HG03045 (cell line): ENCODE data around the gene NFKB1.
"Not testable (repeated sequence)": the region's sequence is repeated elsewhere in the genome, so short reads cannot be mapped to it uniquely, and the experiment has no call there.

ENCODE experiments used
- ATAC-seq: cut with Tn5 transposase; IDR thresholded peaks from one replicate; pipeline ENCODE4 v1.9.1; 2021; ENCODE audit warnings: mild to moderate bottlenecking, moderate library complexity; ENCODE audit not compliant: unreplicated experiment

NFKB1 gene

DNA sequence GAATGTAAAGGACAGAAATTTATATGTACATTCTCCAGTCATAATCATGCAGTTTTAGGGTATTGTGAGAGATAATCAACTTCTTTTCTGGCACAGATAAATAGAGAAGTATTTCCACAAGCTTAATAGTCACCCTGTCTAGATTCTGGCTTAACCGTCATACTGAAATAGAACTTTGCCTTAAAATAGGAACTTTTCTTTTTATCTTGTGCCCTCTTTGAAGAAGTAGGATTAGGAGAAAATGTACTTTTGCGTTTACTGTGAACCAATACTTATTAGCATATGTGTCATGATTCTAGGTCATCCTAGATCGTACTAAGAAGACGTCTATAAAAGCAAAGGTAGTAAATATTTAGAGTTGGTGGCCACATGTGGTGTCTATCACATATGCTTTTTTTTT, 95.4 kb downstream of the NFKB1 start:
- ATAC-seq: no peak

- ATAC-seq: no peak
Measured at GRCh38 chr4:102598086-102598761, 97.1 kb downstream of the NFKB1 start.

DNA sequence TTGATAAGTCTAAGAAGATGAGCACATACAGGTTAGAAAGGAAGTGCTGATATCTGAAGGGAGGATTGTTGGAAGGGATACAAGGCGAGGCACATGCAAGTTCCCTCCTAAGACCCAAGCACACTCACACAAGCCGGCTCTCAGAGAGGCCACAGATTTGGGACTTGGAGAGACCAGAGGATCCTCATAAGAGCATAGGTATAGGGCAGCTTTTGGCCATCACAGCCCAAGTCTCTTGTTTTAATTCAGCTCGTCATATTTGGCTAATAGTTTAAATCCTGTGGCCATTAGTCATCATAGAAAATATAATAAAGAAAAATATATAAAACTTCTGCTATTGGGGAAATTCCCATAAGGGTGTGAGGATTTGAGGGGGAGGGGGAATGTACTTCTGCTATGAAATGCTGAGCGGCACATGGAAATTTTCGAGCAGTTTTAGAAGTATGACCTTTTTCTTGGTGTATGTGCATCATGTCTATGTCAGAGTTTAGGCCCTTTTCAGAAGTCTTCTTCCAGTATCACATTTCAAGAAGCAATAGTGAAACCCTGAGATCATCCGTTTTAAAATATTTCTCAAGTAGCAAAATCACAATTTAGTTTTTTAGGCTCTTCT, 97.7 kb downstream of the NFKB1 start:
- ATAC-seq: peak; percentile 46

DNA sequence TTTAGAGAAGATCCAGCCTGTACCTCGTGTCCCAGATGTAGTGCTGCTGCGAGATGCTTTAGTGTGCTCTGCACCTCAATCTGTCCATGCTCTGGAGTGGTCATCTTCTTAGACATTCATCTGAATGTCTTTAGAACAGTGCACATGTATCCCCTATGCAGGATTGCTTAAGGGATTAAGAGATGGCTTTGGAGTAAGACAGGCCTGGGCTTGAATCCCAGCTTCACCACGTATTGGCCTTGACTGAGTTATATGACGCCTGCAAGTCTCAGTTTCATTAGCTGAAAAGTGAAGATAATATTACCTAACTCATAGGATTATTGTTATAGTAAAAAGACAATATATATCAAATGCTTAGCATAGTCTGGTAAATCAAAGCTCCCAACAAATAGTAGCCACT, 98.3 kb downstream of the NFKB1 start:
- ATAC-seq: peak; percentile 21

DNA sequence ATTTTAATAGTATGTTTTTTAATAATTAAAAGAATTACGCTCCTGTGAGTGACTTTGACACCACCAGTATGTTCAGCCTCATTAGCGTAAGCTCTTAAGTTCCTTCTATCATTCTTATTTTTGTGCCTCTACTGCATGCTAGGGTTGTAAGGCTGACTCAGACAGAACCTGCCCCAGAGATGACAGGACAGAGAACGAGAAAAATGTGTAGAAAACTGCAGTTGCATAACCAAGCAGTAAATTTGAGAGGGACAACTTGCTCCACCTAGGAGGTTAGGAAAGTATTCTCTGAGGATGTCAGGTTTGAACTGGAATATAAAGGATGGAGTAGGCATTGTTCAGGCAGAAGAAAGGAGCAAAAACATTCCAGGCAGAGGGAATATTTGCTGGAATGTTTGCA, 98.7 kb downstream of the NFKB1 start:
- ATAC-seq: no peak

DNA sequence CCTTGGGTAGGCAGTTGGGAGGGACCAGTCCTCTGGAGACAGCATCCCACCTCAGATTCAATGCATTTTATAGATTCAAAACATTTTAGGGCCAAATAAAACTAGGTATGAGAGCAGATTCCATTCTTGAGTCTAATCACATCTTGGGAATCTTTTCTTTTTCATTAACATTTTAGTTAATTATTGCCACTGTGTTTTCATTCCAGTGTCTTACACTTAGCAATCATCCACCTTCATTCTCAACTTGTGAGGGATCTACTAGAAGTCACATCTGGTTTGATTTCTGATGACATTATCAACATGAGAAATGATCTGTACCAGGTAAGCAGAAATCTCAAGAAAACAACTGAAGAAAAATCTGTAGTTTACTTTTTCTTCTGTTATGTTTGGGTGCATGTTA, 99.5 kb downstream of the NFKB1 start:
- ATAC-seq: no peak

DNA sequence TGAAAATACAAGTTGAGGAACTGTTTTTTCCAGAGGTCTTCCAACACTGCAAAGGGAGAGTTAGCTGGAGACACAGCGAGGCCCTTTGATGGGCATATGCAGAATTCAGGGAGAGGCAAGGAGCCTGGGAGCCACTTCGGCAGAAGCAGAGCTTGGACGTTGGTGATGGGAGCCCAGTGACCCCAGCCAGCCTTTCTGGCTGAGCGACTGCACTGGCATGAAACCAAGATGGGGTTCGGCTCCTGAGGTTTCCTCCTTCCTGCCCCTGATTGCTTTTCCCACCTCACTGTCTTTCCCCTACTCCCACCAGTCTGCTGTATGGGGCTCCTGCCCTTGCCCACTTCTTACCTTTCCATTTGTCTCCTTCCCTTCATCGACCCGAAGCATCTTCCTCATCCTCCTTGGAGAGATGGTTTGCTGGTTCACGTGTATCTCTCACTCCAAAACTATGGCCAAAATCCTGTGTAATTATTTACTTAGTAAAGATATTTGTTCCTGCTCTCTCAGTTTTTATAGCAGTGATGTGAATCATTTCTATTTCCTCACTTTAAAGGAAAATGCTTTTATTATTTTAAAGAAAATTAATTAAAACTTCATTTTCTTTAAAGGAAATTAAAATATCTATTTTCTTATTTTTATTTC, 100.5 kb downstream of the NFKB1 start:
- ATAC-seq: no peak

- ATAC-seq: no peak
Measured at GRCh38 chr4:102604222-102604940, 103.2 kb downstream of the NFKB1 start.

DNA sequence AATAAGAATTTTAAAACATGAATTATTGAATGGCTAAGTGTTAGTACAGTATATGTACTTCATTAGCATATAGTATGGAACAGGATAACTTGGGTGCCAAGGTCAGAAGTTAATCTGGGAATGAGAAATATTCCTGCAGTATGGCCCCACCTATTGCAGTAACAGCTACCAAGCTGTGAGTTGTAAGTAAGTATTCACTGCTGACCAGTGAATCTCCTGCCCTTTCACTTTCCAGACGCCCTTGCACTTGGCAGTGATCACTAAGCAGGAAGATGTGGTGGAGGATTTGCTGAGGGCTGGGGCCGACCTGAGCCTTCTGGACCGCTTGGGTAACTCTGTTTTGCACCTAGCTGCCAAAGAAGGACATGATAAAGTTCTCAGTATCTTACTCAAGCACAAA, 105.1 kb downstream of the NFKB1 start:
- no peak for ATAC-seq

GRCh38 chr4:102606846-102607450, 105.8 kb downstream of the NFKB1 start:
- ATAC-seq: no peak

GRCh38 chr4:102608190-102608589, 107.0 kb downstream of the NFKB1 start:
- no peak for ATAC-seq

DNA sequence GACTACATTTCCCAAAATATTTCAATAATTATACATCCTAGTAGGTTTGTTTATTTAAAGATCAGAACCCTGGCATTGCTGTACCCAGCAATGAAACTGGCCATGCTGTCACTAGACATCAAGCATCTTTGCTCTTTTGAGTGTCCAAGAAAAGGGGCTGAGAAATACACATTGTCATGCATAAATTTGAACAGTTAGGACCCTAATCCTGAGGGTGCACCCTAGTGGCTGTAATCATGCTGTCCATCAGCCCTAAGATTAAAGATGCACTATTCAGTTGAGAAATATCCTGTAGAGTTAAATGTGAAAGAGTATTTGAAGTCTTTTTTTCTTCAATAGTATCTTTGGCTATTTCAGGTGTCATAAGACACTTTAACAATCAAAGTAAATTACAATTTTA, 108.8 kb downstream of the NFKB1 start:
- ATAC-seq: no peak

- ATAC-seq: no peak
Measured at GRCh38 chr4:102610476-102610875, 109.3 kb downstream of the NFKB1 start.

- ATAC-seq: no peak
Measured at GRCh38 chr4:102612210-102612609, 111.1 kb downstream of the NFKB1 start.

DNA sequence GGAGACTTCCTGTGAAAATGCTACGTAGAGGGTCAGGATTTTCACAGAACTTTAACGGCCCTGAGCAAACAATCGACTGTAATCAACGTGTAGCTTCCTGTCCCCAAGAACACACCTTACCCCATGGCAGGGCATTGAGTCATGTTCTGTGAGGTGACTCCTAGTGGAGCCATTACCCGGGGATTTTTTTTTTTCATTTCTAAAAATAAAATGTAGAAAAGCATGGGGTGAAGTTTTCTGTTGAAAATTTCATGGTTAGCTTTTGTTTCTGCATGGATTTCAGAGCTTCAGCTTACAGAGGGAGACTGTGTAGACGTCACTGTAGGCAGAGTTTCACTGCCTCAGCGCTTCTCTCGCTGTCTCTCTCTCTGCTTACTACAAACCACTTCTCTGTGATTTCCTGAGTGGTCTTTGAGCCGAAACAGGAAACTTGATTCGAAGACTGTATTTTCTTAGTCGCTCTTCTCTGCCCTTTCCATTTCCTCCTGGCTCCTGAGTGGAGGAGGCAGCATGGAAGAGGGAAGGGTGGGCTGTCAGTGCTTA, 111.7 kb downstream of the NFKB1 start:
- no peak for ATAC-seq

DNA sequence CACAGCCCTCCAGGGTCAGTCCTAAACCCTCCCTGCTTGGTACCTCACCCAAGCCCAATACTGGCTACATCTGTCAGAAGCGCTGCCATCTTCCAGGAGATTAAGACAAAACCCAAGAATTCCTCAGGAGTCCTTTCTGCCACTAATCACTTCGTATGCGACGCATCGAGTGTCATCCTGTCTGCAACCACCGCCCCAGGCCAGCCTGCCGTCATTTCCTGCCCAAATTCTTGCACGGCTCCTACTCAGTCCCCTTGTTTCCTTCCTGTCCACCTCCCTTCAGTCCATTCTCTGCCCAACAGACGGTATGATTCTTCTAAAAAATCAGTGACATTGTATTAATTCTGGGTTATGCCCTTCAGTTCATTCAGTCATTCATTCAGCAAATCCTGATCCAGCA, 113.6 kb downstream of the NFKB1 start:
- no peak for ATAC-seq

DNA sequence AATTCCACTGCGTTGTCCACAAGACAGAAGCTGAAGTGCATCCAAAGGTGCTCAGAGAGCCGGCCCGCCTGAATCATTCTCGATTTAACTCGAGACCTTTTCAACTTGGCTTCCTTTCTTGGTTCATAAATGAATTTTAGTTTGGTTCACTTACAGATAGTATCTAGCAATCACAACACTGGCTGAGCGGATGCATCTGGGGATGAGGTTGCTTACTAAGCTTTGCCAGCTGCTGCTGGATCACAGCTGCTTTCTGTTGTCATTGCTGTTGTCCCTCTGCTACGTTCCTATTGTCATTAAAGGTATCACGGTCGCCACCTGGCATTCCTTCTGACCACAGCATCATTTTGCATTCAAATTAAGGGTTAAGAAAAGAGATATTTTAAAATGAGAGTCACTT, 115.5 kb downstream of the NFKB1 start:
- no peak for ATAC-seq

DNA sequence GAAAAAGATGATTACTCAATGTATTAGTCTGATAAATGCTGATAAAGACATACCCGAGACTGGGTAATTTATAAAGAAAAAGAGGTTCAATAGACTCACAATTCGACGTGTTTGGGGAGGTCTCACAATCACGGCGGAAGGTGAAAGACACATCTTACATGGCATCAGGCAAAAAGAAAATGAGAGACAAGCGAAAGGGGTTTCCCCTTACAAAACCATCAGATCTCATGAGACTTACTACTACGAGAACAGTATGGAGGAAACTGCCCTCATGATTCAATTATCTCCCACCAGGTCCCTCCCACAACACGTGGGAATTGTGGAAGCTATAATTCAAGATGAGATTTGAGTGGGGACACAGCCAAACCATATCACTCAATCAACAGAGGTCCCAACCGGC, 117.9 kb downstream of the NFKB1 start:
- ATAC-seq: not testable (repeated sequence)

- ATAC-seq: not testable (repeated sequence)
Measured at GRCh38 chr4:102619776-102620631, 118.8 kb downstream of the NFKB1 start.
